ENCODE measurements around the gene LLGL1. TPM values are rescaled to one million over a fixed set of nuclear protein-coding genes. Genes with fewer than 3 reads are reported as not detected.
A peak's percentile ranks its signal among the peaks of the same experiment; 100 is the strongest.

Gene LLGL1
- 10 to 100 TPM in 11 of 12 donors, not detected in 1; 15.3 to 30.4 (median 23.6) TPM for polyA plus RNA-seq (ENCODE audit: insufficient read length in 12 of 12)
- long read RNA-seq, donor 1, partial matches to known transcripts = 5 of 5 reads
- long read RNA-seq, donor 1, other reads (novel, unspliced or antisense) = 0 of 5 reads
- long read RNA-seq, donor 2, full-length matches to known transcripts = 3 of 59 reads
- long read RNA-seq, donor 2, partial matches to known transcripts = 56 of 59 reads
- long read RNA-seq, donor 2, other reads (novel, unspliced or antisense) = 0 of 59 reads
- long read RNA-seq, donor 3, partial matches to known transcripts = 19 of 19 reads
- long read RNA-seq, donor 3, other reads (novel, unspliced or antisense) = 0 of 19 reads
- long read RNA-seq, donor 4, full-length matches to known transcripts = 3 of 10 reads
- long read RNA-seq, donor 4, partial matches to known transcripts = 7 of 10 reads
- long read RNA-seq, donor 4, other reads (novel, unspliced or antisense) = 0 of 10 reads
- long read RNA-seq, donor 5, full-length matches to known transcripts = 5 of 103 reads
- long read RNA-seq, donor 5, partial matches to known transcripts = 98 of 103 reads
- long read RNA-seq, donor 5, other reads (novel, unspliced or antisense) = 0 of 103 reads
- long read RNA-seq, donor 6, full-length matches to known transcripts = 2 of 2 reads
- long read RNA-seq, donor 6, partial matches to known transcripts = 0 of 2 reads
- long read RNA-seq, donor 6, other reads (novel, unspliced or antisense) = 0 of 2 reads
- long read RNA-seq, donor 7, full-length matches to known transcripts = 3 of 20 reads
- long read RNA-seq, donor 7, partial matches to known transcripts = 17 of 20 reads
- long read RNA-seq, donor 7, other reads (novel, unspliced or antisense) = 0 of 20 reads
- long read RNA-seq, donor 8, full-length matches to known transcripts = 2 of 2 reads
- long read RNA-seq, donor 8, partial matches to known transcripts = 0 of 2 reads
- long read RNA-seq, donor 8, other reads (novel, unspliced or antisense) = 0 of 2 reads
- long read RNA-seq, donor 9, partial matches to known transcripts = 12 of 12 reads
- long read RNA-seq, donor 9, other reads (novel, unspliced or antisense) = 0 of 12 reads
- long read RNA-seq, donor 10, full-length matches to known transcripts = 4 of 4 reads
- long read RNA-seq, donor 10, partial matches to known transcripts = 0 of 4 reads
- long read RNA-seq, donor 10, other reads (novel, unspliced or antisense) = 0 of 4 reads
- long read RNA-seq, donor 11, full-length matches to known transcripts = 2 of 2 reads
- long read RNA-seq, donor 11, partial matches to known transcripts = 0 of 2 reads
- long read RNA-seq, donor 11, other reads (novel, unspliced or antisense) = 0 of 2 reads

- DNase-seq = peak; percentile 95
Measured at GRCh38 chr17:18225121-18225641, at the start of gene LLGL1. Gene LLGL1, plus strand, starts transcription at chr17:18225635. Its CDS starts 48 bp downstream, at chr17:18225683.

DNA sequence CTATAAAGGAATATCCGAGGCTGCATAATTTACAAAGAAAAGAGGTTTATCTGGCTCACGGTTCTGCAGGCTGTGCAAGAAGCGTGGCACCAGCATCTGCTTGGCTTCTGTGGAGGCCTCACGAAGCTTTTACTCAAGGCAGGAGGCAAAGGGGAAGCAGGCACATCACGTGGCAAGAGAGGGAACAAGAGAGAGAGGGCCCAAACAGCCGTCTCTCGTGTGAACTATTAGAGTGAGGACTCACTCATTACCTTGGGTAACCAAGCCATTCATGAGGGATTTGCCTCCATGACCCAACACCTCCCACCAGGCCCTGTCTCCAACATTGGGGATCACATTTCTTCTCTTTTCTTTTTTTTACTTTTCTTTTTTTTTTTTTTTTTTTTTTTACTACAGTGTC is 49.3 kb upstream of the LLGL1 start:
- no peak for DNase-seq

DNA sequence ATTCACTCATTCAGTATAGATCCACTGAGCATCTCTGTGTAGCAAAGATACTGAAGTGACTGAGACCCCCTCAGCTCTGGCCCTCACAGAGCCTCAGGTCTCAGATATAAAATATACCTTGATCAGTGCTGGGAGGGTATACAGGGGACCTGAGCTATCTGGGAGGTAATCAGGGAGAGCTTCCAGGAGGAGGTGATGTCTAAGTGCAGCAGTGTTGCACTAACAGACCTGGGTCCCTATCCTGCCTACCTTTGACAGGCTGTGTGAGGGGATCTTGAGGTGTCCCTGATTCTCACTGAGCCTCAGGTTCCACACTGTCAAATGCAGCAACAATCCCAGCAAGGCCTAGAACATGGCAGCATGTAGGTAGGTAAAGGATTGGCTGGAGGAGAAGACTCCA is 48.3 kb upstream of the LLGL1 start:
- DNase-seq = no peak

DNA sequence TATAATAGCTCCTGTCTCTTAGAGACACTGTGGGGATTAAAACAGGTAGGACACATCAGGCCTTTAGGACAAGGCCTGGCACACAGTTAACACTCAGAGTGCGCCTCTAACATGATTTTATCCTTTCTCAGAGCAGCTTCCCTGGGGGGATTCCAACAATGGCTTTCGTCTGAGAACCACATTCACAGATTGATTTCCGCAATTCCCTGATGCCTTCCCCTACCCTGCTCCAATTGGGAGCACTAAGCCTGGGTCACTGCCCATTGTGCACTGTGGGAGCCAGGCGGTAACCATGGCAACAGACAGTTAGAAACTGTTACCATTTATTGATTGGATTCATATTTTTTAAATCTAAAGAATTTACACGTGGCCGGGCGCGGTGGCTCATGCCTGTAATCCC is 47.7 kb upstream of the LLGL1 start:
- no peak for DNase-seq

GRCh38 chr17:18179196-18179595 is 46.2 kb upstream of the LLGL1 start:
- DNase-seq = no peak

DNA sequence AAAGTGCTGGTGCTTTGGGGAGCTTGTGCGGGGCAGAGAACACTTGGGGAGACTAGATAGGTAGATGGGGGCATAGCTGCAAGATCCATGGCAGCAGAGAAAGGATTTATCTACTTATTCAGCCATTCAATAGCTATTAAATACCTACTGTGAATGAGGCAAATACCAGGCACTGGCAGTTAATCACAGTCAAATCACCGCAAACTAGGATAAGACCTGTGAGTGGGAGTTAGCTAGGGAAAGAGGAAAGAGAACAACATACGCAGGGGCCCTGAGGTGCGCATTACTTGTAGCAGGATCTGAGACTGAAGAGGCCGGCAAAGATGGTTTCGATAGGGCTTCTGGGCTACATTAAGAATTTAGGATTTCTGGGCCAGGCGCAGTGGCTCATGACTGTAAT is 45.6 kb upstream of the LLGL1 start:
- DNase-seq = no peak

DNA sequence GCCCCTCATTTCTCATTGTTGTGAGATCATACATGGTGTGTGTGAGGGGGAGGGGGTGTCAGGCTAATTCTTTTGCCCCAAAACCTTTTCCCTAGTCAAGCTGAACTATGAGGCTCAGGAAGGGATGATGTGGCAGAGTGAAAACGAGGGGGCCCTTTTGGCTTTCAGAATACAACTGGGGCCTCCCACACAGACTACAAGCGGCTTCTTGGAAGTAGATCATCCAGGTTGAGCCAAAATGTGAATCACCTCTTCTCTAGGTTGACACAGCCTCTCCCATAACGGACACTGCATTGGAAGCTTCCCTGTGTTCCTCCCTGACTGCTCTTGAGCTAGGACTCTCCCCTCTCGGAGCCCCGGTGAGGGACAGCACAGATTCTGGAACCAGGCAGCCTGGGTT is 44.1 kb upstream of the LLGL1 start:
- DNase-seq = no peak

DNA sequence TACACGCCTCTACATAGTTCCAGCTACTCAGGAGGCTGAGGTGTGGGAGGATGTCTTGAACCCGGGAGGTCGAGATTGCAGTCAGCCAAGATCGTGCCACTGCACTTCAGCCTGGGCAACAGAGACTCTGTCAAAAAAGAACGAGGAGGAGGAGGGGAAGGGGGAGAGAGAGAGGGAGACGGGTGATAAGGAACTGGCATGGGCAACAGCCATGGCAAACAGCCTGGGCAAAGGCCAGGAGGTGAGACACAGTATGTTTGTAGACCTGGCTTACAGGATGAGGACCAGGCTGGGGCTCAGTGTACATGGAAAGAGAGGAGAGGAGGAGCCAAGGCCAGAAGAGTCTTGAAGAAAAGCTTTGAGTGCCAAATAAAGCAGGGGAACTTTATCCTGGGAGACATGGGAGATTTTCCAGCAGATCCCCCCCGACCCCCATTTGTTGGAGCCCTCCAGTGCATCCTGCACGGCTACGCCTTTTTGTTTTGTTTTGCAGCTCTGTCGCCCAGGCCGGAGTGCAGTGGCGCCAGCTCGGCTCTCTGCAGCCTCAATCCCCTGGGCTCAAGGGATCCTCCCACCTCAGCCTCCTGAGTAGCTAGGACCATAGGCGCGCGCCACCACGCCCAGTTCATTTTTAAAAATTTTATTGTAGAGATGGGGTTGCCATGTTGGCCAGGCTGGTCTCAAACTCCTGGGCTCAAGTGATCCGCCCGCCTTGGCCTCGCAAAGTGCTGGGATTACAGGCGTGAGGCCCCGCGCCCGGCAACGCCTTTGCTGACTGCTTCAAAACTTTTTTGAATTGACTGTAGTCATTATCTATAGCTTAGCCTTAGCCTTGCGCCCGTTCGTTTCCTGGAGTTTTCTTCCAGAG is 43.1 kb upstream of the LLGL1 start:
- peak; percentile 59 for DNase-seq

DNA sequence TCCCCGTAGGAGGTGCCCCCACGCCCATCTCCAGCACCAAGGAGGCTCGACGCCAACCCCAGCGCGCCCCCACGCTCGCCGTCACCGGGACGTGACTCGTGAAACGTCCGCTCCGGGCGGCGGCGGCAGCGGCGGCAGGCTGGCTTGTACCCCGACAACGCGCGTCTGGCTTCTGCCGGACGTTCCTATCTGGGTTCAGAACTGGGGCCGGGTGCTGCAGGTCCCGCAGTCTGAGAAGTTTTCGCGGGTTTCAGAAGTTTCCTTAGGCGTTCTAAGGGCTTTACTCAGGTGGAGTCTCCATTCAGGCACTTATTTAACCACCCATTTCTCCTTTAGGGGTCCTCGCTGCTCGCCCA is 42.5 kb upstream of the LLGL1 start:
- DNase-seq = no peak

DNA sequence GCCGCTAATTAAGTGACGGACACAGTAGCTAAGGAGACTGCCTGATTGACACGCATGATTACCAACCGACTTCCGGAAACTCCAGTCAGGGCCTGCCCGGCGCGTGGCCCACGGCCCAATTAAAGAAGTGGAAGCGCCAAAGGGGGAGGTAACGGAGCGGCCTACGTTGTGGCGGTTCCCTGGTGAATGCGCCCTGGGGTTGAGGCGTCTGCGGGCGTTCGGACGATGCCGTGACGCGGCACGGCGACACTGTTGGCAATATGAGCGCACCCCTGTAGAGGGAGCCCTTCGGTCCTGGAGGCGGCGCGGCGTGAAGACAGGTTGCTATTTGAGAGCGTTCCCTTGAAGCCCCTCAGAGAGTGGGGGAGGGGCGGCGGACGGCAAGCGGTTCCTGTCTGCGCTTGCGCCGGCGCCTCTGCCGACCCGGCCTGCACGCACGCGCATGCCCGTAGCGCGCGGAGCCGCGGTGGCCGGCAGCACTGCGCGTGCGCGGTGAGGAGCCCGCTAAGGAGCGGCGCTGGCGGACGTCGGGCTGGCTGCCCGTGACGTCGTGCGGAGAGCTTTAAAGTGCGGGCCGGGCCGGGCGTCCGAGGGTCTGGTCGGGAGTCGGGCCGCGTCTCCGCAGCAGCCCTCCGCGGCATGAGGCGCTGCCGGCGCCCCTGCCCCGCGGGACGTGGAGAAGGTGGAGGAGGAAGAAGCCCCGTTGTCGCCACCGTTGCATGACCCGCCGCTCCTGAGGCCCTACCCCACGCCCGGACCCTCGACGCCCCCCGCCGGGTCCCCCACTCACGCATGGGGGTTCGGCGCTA is 41.9 kb upstream of the LLGL1 start, which contains the start of gene ALKBH5:
TSS of gene ALKBH5 (plus strand) at position 495 of the 809 bp plus-strand sequence. CDS start 416 bp downstream, outside the sequence.
- peak; percentile 98 for DNase-seq

- no peak for DNase-seq
Measured at GRCh38 chr17:18184143-18185031, 41.0 kb upstream of the LLGL1 start.

GRCh38 chr17:18185391-18185790 is 40.0 kb upstream of the LLGL1 start:
- no peak for DNase-seq

DNA sequence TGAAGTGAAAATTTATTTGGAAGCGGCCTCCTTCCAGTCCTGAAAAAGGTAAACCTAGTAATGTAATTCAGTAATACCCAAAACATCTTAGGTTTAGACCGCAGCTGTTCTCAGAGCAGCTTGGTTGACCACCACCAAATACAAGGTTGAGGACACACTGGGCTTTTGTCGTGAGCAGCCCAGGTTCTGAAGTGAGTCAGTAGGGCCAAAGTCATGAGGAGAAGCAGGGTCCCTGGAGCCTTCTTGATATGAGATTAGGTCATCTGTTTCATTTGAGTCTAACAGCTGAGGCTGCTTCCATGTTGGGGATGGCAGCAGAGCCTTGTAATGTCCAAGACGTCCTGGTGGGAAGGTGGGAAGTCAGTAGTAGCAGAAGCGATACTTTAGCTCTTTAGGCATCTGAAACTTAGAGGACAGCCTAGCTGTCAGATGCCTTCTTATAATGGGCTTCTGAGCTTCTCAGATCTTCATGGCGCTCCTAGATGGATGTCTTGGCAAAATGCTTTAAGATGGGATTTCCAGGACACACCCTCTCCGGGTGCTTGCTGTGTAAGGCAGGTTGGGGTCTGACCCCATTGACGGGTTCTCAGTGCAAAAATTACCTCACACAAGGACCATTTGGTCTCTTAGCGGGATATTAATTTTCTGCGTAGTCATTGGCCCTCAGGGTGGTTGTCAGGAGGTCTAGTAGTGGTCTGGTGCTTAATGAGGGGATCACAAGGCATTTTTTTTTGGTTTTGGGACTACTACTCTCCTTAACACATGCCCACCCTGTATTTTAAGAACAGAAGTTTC is 39.4 kb upstream of the LLGL1 start:
- no peak for DNase-seq

DNA sequence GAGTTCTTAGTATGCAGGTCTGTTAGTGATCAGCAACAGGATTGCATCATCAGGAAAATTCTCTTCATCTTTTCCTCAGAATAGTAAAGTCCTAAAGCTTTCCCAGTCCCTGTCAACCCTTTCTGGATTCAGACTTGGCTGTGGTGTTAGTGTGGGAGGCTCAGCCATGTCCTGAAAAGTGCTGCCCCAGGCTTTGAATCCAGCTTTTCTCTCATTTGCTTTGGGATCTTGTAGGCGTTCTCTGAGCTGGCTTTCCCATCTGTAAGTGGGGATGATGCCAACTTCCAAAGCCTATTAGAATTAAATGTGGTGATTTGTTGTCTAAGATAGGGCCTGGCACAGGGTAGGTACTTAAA is 38.8 kb upstream of the LLGL1 start:
- peak; percentile 57 for DNase-seq

GRCh38 chr17:18187226-18187625 is 38.2 kb upstream of the LLGL1 start:
- no peak for DNase-seq

GRCh38 chr17:18187821-18188761 is 37.3 kb upstream of the LLGL1 start:
- DNase-seq = no peak

All from muscle of arm (tissue), 14 donors.